ENCODE results near the gene VENTX. TPM values are rescaled to one million over a fixed set of nuclear protein-coding genes. Genes with fewer than 3 reads are reported as not detected.

The VENTX gene
- total and polyA plus RNA-seq, 7 experiments from 2014 or later = 0.85 to 5.7 TPM; not detected in 5

DNA sequence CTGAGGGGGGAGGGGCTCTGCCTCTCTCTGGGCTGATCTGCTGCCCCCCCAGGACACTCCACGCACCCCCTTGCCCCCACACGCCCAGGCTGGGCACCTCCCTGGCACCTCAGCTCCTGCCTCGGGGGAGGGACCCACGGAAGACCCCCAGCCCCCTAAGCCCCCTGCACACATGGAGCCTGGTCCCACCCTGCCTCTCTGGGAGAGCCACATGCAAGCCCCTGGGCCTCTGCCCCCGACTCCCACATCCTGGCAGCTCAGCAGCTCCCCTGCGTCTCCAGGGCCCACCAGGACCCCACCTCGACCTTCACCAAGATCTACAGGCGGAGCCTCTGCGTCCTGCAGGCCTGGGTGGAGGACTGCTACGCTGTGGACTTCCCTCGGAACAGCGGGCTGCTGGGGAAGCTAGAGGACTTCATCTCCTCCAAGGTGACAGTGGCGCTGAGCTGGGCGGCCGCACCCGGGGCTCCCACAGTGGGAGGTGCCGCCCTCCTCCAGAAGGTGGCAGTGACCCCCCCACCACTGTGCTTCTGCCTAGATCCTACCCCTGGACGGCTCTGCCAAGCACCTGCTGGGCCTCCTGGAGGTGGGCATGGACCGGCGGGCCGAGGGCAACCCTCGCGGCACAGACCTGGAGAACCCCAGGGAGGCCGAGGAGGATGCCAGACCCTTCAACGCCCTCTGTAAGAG is 26.4 kb upstream of the VENTX start:
- Histone ChIP-seq H3K9me3 (ENCODE audit: control insufficient read depth in 2 of 3, low read length in 3 of 3) (no peaks in the 10 kb centered on the region), H3K27me3 (ENCODE audit: control insufficient read depth in 2 of 2, insufficient read depth in 2 of 2, low read length in 2 of 2) (no peaks in the 10 kb centered on the region), H3K36me3 (ENCODE audit: control insufficient read depth in 2 of 3, insufficient read depth in 3 of 3, low read length in 3 of 3) (no peaks in the 10 kb centered on the region), H3K4me1 (ENCODE audit: control insufficient read depth in 2 of 2, insufficient read depth in 2 of 2, low read length in 2 of 2) (no peaks in the 10 kb centered on the region), H3K4me3 (ENCODE audit: low read length) (no peak overlapping the region), H3K27ac (ENCODE audit: low read depth, low read length) (no peak overlapping the region)
- CTCF ChIA-PET = no interaction called here
- ATAC-seq = no peak
- POLR2A ChIA-PET = no interaction called here
- DNase-seq = peak in 1 of 9 donors; percentile 6
- H3K36me3 Mint-ChIP-seq = no peaks in the 10 kb centered on the region
- peaks cover 0 to 14% (median 0%) of the 10 kb centered on the region in 5 donors for H3K27me3 Mint-ChIP-seq
- H3K4me1 Mint-ChIP-seq = peaks cover 0 to 4% (median 0%) of the 10 kb centered on the region in 7 donors
- no peak overlapping the region for H3K4me3 Mint-ChIP-seq
- intact Hi-C loops (cut with micrococcal nuclease) = no loop called here
- H3K27ac Mint-ChIP-seq = no peak overlapping the region
- H3K9me3 Mint-ChIP-seq = peaks cover 0 to 3% (median 0%) of the 10 kb centered on the region in 11 donors

- POLR2A ChIA-PET = no interaction called here
- Mint-ChIP-seq H3K4me3 (peak overlapping the region in 1 of 10 donors; percentile 67), H3K9me3 (peaks cover 0 to 3% (median 0%) of the 10 kb centered on the region in 11 donors), H3K4me1 (peaks cover 0 to 4% (median 0%) of the 10 kb centered on the region in 7 donors), H3K27me3 (peaks cover 0 to 19% (median 0%) of the 10 kb centered on the region in 5 donors), H3K36me3 (no peaks in the 10 kb centered on the region), H3K27ac (peak overlapping the region in 2 of 9 donors; percentile 45 to 85)
- Histone ChIP-seq H3K27me3 (ENCODE audit: control insufficient read depth in 2 of 2, insufficient read depth in 2 of 2, low read length in 2 of 2) (no peaks in the 10 kb centered on the region), H3K9me3 (ENCODE audit: control insufficient read depth in 2 of 3, low read length in 3 of 3) (no peaks in the 10 kb centered on the region), H3K4me3 (ENCODE audit: low read length) (no peak overlapping the region), H3K27ac (ENCODE audit: low read depth, low read length) (no peak overlapping the region), H3K36me3 (ENCODE audit: control insufficient read depth in 2 of 3, insufficient read depth in 3 of 3, low read length in 3 of 3) (no peaks in the 10 kb centered on the region), H3K4me1 (ENCODE audit: control insufficient read depth in 2 of 2, insufficient read depth in 2 of 2, low read length in 2 of 2) (no peaks in the 10 kb centered on the region)
- ATAC-seq (no peak), DNase-seq (peak in 1 of 9 donors; percentile 6)
- CTCF ChIA-PET = no interaction called here
- intact Hi-C loops (cut with micrococcal nuclease) = no loop called here
Measured at GRCh38 chr10:133211959-133212852, 25.4 kb upstream of the VENTX start.

DNA sequence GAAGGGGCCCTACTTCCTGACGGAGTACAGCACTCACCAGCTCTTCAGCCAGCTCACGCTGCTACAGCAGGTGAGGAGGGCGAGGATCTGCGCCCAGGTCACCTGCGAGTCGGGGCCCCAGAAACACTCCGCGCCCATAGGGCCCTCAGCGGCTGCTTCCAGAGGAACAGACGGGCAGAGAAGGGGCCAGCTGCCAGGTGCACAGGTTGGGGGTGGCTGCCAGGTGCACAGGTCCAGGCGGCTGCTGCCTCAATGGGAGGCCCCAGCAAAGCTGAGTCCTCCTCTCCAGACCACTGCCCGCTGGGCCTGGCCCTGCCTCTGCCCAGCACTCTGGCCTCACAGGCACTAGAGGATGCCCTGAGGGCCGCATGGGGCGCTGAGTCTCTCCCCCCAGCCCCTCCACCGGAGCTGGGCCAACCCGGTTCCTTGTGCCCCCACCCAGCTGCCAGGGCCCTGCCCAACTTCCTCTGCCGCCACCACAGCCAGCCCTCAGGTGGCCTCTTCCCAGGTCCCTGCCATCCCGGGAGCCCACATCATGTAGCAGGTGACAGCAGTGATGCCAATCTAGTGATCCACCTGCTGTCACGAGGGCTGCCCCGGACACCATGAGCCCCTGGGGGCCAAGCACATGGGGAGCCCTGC is 24.7 kb upstream of the VENTX start:
- peak overlapping the region in 1 of 9 donors; percentile 42 for H3K27ac Mint-ChIP-seq

DNA sequence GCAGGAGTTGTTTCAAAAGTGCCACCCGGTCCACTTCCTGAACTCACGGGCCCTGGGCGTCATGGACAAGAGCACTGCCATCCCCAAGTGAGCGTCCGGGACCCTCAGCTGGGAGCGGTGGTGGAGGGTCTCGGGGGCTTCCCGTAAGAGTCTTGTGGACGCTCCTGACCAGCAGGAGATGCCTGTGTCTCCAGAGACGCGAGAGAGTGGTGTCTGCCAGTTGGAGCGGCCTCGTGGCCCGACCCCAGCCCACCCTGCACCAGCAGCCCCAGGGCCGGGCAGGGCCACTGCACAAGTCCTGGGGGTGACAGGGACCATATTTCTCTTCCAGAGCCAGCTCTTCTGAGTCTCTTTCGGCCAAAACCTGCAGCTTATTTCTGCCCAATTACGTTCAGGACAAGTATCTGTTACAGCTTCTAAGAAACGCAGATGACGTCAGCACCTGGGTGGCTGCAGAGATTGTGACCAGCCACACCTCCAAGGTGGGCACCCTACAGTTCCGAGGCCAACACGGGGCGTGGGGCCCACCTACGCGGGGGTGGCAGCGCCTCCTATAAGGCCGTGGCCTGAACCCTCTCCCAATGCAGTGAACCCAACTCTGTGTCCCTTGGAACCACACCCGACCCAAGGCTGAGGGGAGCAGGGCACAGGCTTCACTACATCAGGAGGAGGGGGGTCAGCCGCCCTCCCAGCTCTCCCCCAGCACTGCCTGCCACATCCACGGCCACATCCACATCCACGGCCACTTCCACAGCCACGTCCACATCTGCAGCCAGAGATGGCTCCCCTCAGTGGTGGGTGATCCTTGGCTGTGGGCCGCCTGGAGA is 23.8 kb upstream of the VENTX start:
- H3K4me3 ChIP-seq (ENCODE audit: low read length) = no peak overlapping the region
- H3K27ac Mint-ChIP-seq = no peak overlapping the region
- H3K9me3 ChIP-seq (ENCODE audit: control insufficient read depth in 2 of 3, low read length in 3 of 3) = no peaks in the 10 kb centered on the region
- H3K36me3 ChIP-seq (ENCODE audit: control insufficient read depth in 2 of 3, insufficient read depth in 3 of 3, low read length in 3 of 3) = no peaks in the 10 kb centered on the region
- CTCF ChIA-PET = no interaction called here
- H3K9me3 Mint-ChIP-seq = peaks cover 0 to 3% (median 0%) of the 10 kb centered on the region in 11 donors
- DNase-seq = peak in 1 of 9 donors; percentile 6
- ATAC-seq = no peak
- H3K4me3 Mint-ChIP-seq = no peak overlapping the region
- POLR2A ChIA-PET = no interaction called here
- no peaks in the 10 kb centered on the region for H3K36me3 Mint-ChIP-seq
- peaks cover 0 to 19% (median 0%) of the 10 kb centered on the region in 5 donors for H3K27me3 Mint-ChIP-seq
- no peaks in the 10 kb centered on the region for H3K4me1 ChIP-seq (ENCODE audit: control insufficient read depth in 2 of 2, insufficient read depth in 2 of 2, low read length in 2 of 2)
- H3K27me3 ChIP-seq (ENCODE audit: control insufficient read depth in 2 of 2, insufficient read depth in 2 of 2, low read length in 2 of 2) = no peaks in the 10 kb centered on the region
- H3K4me1 Mint-ChIP-seq = peaks cover 0 to 4% (median 0%) of the 10 kb centered on the region in 7 donors
- intact Hi-C loops (cut with micrococcal nuclease) = no loop called here
- no peak overlapping the region for H3K27ac ChIP-seq (ENCODE audit: low read depth, low read length)

More for the DNA sequence above, 24.7 kb upstream of the VENTX start:
- intact Hi-C loops (cut with micrococcal nuclease) = no loop called here
- H3K9me3 Mint-ChIP-seq = peaks cover 0 to 3% (median 0%) of the 10 kb centered on the region in 11 donors
- Histone ChIP-seq H3K4me3 (ENCODE audit: low read length) (no peak overlapping the region), H3K27me3 (ENCODE audit: control insufficient read depth in 2 of 2, insufficient read depth in 2 of 2, low read length in 2 of 2) (no peaks in the 10 kb centered on the region), H3K4me1 (ENCODE audit: control insufficient read depth in 2 of 2, insufficient read depth in 2 of 2, low read length in 2 of 2) (no peaks in the 10 kb centered on the region), H3K36me3 (ENCODE audit: control insufficient read depth in 2 of 3, insufficient read depth in 3 of 3, low read length in 3 of 3) (no peaks in the 10 kb centered on the region), H3K9me3 (ENCODE audit: control insufficient read depth in 2 of 3, low read length in 3 of 3) (no peaks in the 10 kb centered on the region), H3K27ac (ENCODE audit: low read depth, low read length) (no peak overlapping the region)
- peaks cover 0 to 19% (median 0%) of the 10 kb centered on the region in 5 donors for H3K27me3 Mint-ChIP-seq
- ATAC-seq (no peak), DNase-seq (peak in 1 of 9 donors; percentile 7)
- ChIA-PET POLR2A (no interaction called here), CTCF (no interaction called here)
- H3K4me3 Mint-ChIP-seq = no peak overlapping the region
- H3K36me3 Mint-ChIP-seq = no peaks in the 10 kb centered on the region
- peaks cover 0 to 4% (median 0%) of the 10 kb centered on the region in 7 donors for H3K4me1 Mint-ChIP-seq

DNA sequence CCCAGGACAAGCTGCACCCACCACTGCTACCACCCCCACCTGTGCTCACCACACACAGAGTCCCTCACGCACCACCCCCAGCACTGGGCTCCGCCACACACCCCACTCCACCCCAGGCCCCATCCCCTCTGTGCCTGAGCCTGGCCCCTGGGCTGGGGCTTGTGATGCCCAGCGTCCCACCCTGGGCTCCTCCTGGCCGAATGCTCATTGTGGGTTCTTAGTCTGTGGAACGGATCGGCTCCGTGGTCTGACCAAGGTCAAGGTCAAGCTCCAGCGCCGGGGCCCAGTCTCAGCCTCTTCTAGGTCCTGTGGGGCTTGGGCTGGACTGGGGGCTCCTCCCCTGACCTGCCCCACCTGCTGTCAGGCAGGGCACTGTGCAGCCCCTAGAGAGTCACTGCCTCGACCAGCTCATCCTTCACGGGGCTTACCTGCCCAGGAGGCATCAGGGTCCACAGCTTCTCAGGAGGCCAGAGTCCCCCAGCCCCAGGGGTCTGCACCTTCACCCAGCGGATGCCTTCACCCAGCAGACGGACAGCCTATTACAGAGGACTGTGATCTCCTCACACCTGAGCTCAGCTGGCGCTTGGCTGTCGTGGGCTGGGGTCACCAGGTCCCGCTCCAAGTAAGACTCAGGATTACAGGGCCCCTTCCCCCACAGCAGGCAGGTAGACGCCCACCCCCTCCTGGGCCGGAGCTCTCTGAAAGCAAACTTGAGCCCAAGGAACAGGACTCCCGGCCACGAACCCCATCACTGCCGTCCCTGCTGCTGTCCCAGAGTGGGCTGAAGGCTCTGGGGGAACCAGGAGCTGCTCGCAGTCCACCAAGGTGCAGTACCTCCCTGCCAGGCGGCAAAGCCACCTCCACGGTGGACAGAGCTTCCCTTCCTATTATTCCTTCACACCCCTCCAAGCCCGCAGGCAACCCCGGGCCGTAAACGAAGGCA is 22.9 kb upstream of the VENTX start:
- Histone ChIP-seq H3K4me3 (ENCODE audit: low read length) (no peak overlapping the region), H3K9me3 (ENCODE audit: control insufficient read depth in 2 of 3, low read length in 3 of 3) (no peaks in the 10 kb centered on the region), H3K27me3 (ENCODE audit: control insufficient read depth in 2 of 2, insufficient read depth in 2 of 2, low read length in 2 of 2) (no peaks in the 10 kb centered on the region), H3K36me3 (ENCODE audit: control insufficient read depth in 2 of 3, insufficient read depth in 3 of 3, low read length in 3 of 3) (no peaks in the 10 kb centered on the region), H3K27ac (ENCODE audit: low read depth, low read length) (no peak overlapping the region), H3K4me1 (ENCODE audit: control insufficient read depth in 2 of 2, insufficient read depth in 2 of 2, low read length in 2 of 2) (no peaks in the 10 kb centered on the region)
- CTCF ChIA-PET = interaction anchor here (0.6 kb wide), 1 partner anchor 41 kb away, joined by 4 read pairs; no protein-coding TSS in a partner anchor
- DNase-seq (peak in 1 of 9 donors; percentile 6), ATAC-seq (no peak)
- H3K27ac Mint-ChIP-seq = no peak overlapping the region
- H3K4me3 Mint-ChIP-seq = no peak overlapping the region
- H3K4me1 Mint-ChIP-seq = peaks cover 0 to 4% (median 0%) of the 10 kb centered on the region in 7 donors
- H3K36me3 Mint-ChIP-seq = no peaks in the 10 kb centered on the region
- H3K27me3 Mint-ChIP-seq = peaks cover 0 to 19% (median 0%) of the 10 kb centered on the region in 5 donors
- H3K9me3 Mint-ChIP-seq = peaks cover 0 to 3% (median 0%) of the 10 kb centered on the region in 11 donors
- intact Hi-C loops (cut with micrococcal nuclease) = no loop called here
- POLR2A ChIA-PET = no interaction called here
